DMS153 treated with DMSO at 0.1 percent for 48 hours (cell line): ENCODE results near the gene SCRG1.

ENCODE experiments used
- DNase-seq: peaks from one replicate; lab custom pipeline; 2025; ENCODE audit not compliant: unreplicated experiment; lab: John Stamatoyannopoulos, UW

The SCRG1 gene

DNA sequence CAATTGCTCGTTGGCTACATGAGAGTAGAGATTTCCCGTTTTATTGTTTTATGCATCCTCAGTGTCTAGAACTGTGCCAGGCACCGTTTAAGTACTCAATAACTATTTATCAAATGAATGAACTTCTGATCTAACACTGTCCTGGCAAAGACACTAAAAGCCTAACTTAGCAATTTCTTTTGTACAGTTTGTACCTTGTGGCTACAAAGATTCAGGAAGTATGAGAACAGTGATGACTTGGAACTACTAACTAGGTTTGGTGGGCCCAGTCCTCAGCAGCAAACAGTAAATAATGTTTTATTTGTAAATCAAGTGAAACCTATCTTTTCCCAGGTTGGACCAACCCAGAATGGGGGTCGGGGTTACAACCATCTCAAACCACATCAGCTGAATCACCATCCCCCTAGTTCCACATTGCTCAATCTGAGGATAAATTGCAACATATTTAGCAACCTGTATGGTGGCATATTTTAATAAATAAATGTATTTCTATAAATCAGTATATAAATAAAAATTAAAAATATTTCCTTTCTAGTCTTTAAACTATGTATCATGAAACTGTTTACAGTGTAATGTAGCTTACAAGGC, 12.3 kb upstream of the SCRG1 start:
- no peak for DNase-seq

- no peak for DNase-seq
Measured at GRCh38 chr4:173410079-173410478, 11.2 kb upstream of the SCRG1 start.

- no peak for DNase-seq
Measured at GRCh38 chr4:173405840-173406606, 7.1 kb upstream of the SCRG1 start.

DNA sequence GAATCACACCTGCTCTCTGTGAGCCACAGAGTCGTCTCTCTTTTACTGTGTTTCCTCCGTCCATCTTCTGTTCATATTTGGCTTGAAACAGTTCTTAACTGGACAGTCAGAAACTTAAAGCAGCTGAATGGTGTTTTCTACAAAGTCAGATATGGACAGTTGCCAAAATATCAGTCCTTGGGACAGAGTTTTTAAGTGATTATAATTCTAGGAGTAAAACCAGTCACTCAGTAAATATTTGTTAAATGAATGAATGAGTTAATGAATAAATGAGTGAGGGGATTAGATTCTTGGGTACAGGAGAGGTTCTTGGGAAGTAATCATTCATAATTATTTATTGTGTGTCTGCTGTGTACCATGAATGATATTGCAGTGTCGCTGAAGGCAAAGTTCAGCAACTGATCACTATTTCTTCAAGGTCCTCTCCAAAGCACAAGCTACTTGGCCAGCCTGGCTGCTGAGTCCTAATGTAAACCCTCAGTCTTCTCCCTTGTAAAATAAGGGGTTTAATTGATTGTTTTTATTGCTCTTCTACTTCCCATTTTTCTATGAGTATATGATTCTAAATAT, 5.5 kb upstream of the SCRG1 start:
- DNase-seq = no peak

DNA sequence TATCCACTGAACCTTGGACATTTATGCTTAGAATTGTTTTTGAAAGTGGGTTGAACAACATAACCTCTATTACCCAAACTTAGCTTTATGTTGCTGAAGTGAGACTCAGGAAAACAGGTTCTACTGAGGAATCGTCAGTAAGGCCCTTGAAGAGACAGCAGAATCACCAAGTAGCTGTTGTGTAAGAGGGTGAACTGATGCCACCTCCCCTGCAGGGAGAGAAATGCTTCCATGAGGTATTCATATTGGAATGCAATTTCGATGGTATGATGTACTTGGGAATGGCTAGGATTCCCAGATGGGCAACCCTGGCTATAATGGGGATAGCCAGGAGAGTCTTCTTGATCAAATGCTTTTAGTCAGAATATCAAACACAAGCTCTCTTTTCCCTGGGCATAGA, 4.1 kb upstream of the SCRG1 start:
- no peak for DNase-seq

DNA sequence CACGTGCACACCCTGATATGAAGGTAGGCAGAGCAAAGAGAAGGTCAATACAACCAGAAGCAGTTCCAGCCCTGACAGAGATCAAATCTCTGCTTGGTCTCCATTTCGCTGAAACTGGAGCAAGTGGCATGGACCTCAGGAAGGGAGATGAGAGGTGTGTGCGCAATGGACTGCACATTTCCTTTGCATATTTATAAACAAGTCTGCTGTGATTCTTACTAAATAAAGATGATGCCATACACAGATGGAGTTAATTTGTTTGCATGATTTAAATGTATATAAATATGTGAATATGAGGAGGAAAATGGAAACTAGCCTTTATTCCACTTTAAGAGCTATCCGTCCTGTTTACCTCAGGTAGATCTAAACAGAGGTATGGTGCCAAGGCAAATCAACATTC, 2.1 kb upstream of the SCRG1 start:
- no peak for DNase-seq

- DNase-seq = no peak
Measured at GRCh38 chr4:173398220-173398619, 696 bp downstream of the SCRG1 start.

GRCh38 chr4:173397604-173398003, 1.3 kb downstream of the SCRG1 start:
- no peak for DNase-seq

- no peak for DNase-seq
Measured at GRCh38 chr4:173391701-173392100, 7.2 kb downstream of the SCRG1 start.

DNA sequence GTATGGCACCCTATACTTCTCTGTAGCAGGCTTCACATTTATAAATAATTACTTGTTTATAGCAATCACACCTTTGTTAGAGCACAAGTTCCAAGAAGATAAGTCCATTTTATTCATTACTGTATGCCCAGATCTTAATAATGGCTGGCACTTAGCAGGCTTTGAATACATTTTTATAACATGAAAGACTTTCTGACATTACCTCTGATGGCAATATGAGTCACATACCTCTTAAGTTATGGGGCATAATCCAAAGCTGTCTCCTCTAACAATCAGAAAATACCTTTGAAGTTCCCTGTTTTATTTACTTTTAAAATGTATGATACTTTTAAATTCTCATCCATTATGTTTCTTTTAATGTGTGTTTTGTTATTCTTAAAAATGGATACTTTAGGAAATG, 12.2 kb downstream of the SCRG1 start:
- no peak for DNase-seq

DNA sequence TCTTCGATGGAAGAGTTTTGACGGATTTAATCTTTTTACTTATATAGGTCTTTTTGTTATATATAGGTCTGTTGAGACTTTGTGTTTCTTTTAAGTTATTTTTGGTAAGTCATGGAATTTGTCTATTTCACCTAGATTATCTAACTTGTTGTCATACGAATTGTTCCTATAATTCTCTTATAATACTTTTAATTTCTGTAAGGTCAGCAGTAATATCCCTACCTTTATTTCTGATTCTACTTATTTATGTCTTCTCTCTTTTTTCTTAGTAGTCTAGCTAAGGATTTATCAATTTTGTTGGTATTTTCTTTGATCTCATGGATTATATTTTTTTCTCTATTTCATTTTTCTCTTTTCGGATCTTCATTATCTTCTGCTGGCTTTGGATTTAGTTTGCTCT, 16.6 kb downstream of the SCRG1 start:
- DNase-seq = no peak

DNA sequence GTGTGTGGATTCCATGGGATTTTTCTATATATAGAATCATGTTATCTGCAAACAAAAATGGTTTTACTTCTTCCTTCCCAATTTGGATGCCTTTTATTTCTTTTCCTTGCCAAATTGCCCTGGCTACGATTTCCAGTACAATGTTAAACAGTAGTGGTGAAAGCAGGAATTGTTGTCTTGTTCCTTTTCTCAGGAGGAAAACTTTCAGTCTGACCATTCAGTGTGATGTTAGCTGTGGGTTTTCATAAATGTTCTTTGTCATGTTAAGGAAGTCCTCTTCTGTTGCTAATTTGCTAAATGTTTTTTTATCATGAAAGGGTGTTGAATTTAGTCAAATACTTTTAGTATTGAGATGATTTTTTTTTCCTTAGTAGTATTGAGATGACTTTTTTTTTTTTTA, 17.3 kb downstream of the SCRG1 start:
- DNase-seq = no peak

DNA sequence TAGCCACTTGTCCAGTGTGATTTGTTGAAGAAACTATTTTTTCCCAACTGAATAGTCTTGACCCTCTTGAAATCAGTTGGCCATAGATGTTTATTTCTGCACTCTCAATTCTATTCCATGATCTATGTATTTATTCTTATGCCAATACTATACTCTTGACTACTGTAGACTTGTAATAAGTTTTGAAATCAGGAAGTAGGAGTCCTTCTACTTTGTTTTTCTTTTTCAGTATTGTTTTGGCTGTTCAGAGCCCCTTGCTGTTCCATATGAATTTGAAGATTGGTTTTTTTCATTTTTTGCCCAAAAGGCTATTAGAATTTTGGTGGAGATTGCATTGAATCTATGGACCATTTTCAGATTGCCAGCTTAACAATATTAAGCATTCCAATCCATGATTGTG, 17.9 kb downstream of the SCRG1 start:
- no peak for DNase-seq

DNA sequence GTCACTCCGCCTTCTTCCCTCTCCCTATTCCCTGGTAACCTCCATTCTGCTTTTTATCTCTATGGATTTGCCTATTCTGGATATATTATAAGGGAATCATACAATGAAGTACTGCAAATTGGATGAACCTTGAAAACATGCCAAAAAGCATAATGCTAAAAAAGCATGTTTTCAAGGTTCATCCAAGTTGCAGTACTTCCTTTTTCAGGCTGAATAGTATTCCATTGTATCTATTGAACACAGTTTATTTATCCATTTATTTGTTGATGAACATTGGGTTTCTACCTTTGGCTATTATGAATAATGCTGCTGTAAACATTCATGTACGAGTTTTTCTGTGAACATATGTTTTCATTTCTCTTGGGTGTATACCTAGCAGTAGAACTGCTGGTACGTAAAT, 19.0 kb downstream of the SCRG1 start:
- no peak for DNase-seq

DNA sequence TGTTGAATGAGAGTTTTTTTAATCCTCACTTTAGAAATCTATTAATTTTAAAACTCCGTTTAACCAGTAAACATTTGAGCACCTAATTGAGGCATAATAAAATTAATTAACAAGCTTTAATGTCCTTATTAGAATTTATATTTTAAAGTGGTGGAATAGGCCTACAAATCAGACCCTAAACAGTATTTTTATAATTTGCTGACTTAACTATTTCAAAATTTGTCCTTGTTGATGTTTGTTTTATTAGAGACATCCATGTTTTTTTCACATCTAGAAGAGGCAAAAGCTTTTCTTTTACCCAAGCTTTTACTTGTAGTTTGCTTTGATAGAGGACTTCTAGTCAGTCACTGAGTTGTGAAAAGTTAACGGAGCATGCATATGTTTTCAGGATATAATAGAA, 24.3 kb downstream of the SCRG1 start:
- no peak for DNase-seq

- DNase-seq = peak; percentile 59
Measured at GRCh38 chr4:173371292-173372192, 27.4 kb downstream of the SCRG1 start.

GRCh38 chr4:173370477-173371291, 28.2 kb downstream of the SCRG1 start, which contains the start of gene SAP30:
TSS of gene SAP30 (plus strand) at chr4:173370954. CDS start at chr4:173371183, 229 bp downstream.
- peak; percentile 89 for DNase-seq

- DNase-seq = no peak
Measured at GRCh38 chr4:173370130-173370476, 28.8 kb downstream of the SCRG1 start.

GRCh38 chr4:173367946-173368345, 31.0 kb downstream of the SCRG1 start:
- DNase-seq = no peak

DNA sequence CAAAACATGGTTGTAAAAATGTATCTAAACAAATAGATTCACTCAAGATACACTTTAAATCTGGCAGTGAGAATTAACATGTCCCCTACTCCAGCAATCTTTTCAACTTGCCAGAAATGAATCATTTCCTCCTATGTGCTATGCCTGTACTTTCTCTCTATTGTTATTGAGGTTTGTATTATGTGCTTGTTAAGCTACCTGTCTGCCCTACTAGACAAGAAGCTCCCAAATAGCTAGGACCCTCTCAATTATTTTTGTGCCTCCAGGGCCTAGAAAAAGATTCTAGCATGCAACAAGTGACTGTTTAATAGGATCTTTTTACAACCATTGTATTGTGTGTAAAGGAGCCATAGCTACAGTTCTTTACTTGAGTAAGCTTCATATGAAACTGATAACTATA, 31.6 kb downstream of the SCRG1 start:
- peak; percentile 12 for DNase-seq
